Lower leg skin (tissue), 3 donors: ENCODE data around the gene MAP4K1.

Experiments used
- POLR2A ChIP-seq, 2 donors: fragments of 450-650 bp; IDR thresholded peaks; one replicate each; pipeline ENCODE4 v1.6.1; 2016 to 2017; ENCODE audit warnings: antibody characterized with exemption in 2 of 2, mild to moderate bottlenecking in 1 of 2, moderate library complexity in 1 of 2
- TF ChIP-seq, protein P1 (sequence below), 3 donors: fragments of 450-650 bp; IDR thresholded peaks; one replicate each; pipeline ENCODE4 v1.5.1; 2016; ENCODE audit warnings: antibody characterized with exemption in 3 of 3, mild to moderate bottlenecking in 3 of 3, moderate library complexity in 2 of 3

DNA sequence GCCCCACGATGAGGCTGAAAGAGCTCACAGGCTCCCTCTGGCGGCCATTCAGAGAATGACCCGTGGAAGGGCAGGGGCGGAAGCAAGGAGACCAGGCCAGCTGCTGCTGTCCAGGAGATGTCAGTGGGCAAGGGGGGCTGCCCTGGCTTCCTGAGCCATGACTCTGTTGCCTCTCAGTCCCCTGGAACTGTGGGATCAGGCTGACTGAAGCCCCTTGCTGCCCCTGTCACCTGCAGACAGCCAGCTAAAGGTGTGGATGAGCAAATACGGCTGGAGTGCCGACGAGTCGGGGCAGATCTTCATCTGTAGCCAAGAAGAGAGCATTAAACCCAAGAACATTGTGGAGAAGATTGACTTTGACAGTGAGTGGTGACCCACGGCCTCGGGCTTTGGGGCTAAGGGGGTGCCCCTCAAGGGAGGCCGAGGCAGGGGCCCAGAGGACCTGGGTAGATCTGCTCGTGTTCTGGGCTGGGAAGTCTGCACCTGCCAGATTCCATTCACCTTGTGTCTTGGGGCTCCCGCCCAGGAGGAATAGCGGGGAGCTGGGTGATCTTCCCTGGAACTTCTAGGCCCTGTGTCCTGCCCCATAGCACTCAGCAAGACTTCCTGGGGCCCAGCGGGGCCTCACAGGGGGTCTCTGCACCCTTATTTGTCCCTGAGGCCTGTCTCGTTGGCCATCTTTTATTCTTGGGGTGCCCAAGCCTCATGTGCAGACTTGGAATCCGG, 17.2 kb upstream of the MAP4K1 start:
- TF ChIP-seq, protein P1, sequence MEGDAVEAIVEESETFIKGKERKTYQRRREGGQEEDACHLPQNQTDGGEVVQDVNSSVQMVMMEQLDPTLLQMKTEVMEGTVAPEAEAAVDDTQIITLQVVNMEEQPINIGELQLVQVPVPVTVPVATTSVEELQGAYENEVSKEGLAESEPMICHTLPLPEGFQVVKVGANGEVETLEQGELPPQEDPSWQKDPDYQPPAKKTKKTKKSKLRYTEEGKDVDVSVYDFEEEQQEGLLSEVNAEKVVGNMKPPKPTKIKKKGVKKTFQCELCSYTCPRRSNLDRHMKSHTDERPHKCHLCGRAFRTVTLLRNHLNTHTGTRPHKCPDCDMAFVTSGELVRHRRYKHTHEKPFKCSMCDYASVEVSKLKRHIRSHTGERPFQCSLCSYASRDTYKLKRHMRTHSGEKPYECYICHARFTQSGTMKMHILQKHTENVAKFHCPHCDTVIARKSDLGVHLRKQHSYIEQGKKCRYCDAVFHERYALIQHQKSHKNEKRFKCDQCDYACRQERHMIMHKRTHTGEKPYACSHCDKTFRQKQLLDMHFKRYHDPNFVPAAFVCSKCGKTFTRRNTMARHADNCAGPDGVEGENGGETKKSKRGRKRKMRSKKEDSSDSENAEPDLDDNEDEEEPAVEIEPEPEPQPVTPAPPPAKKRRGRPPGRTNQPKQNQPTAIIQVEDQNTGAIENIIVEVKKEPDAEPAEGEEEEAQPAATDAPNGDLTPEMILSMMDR (IDR thresholded peaks at IDR 0.05): peak in 2 of 3 donors; percentile 7 to 62
- no peak for TF ChIP-seq POLR2A (IDR thresholded peaks at IDR 0.05)
